ENCODE results near the gene MRPS5.
"Not testable (repeated sequence)": the region's sequence is repeated elsewhere in the genome, so short reads cannot be mapped to it uniquely, and the experiment has no call there.

Gene MRPS5

GRCh38 chr2:95110395-95110794 lies 11.2 kb downstream of the MRPS5 start:
- H3K27ac Mint-ChIP-seq, result peak overlapping the region; percentile 58
- no peak overlapping the region for H3K4me3 Mint-ChIP-seq
- H3K9me3 Mint-ChIP-seq, result no peaks in the 10 kb centered on the region
- H3K36me3 Mint-ChIP-seq, result peaks cover 99% of the 10 kb centered on the region
- peaks cover 5% of the 10 kb centered on the region for H3K4me1 Mint-ChIP-seq
- DNase-seq (ENCODE audit: low spot score in 2 of 2), result no peak
- ATAC-seq, result no peak

GRCh38 chr2:95109260-95109659 lies 12.3 kb downstream of the MRPS5 start:
- peaks cover 5% of the 10 kb centered on the region for H3K4me1 Mint-ChIP-seq
- ATAC-seq (no peak), DNase-seq (ENCODE audit: low spot score in 2 of 2) (no peak)
- H3K9me3 Mint-ChIP-seq, result no peaks in the 10 kb centered on the region
- no peak overlapping the region for H3K27ac Mint-ChIP-seq
- no peak overlapping the region for H3K4me3 Mint-ChIP-seq
- H3K36me3 Mint-ChIP-seq, result peaks cover 99% of the 10 kb centered on the region

- no peaks in the 10 kb centered on the region for H3K9me3 Mint-ChIP-seq
- no peak overlapping the region for H3K27ac Mint-ChIP-seq
- ATAC-seq, result no peak
- peaks cover 5% of the 10 kb centered on the region for H3K4me1 Mint-ChIP-seq
- H3K36me3 Mint-ChIP-seq, result peaks cover 99% of the 10 kb centered on the region
- no peak overlapping the region for H3K4me3 Mint-ChIP-seq
- no peak for DNase-seq (ENCODE audit: low spot score in 2 of 2)
These were observed 15.5 kb downstream of the MRPS5 start for GRCh38 chr2:95106081-95106480.

- peaks cover 5% of the 10 kb centered on the region for H3K4me1 Mint-ChIP-seq
- ATAC-seq, result no peak
- no peak for DNase-seq (ENCODE audit: low spot score in 2 of 2)
- no peak overlapping the region for H3K4me3 Mint-ChIP-seq
- H3K36me3 Mint-ChIP-seq, result peaks cover 99% of the 10 kb centered on the region
- H3K9me3 Mint-ChIP-seq, result no peaks in the 10 kb centered on the region
- no peak overlapping the region for H3K27ac Mint-ChIP-seq
These were observed 17.0 kb downstream of the MRPS5 start for GRCh38 chr2:95104606-95105005.

GRCh38 chr2:95099910-95100309 lies 21.7 kb downstream of the MRPS5 start:
- Mint-ChIP-seq H3K4me3 (no peak overlapping the region), H3K9me3 (no peaks in the 10 kb centered on the region), H3K4me1 (peaks cover 11% of the 10 kb centered on the region), H3K27ac (no peak overlapping the region), H3K36me3 (peaks cover 98% of the 10 kb centered on the region)
- DNase-seq (ENCODE audit: low spot score in 2 of 2) (no peak), ATAC-seq (no peak)

GRCh38 chr2:95098273-95098672 lies 23.3 kb downstream of the MRPS5 start:
- Mint-ChIP-seq H3K36me3 (peaks cover 94% of the 10 kb centered on the region), H3K4me1 (peaks cover 23% of the 10 kb centered on the region)
- H3K9me3 Mint-ChIP-seq; DNase-seq (ENCODE audit: low spot score in 2 of 2); H3K4me3 Mint-ChIP-seq; H3K27ac Mint-ChIP-seq; ATAC-seq: not testable (repeated sequence)

GRCh38 chr2:95091885-95092555 lies 29.6 kb downstream of the MRPS5 start:
- Mint-ChIP-seq H3K4me1 (peaks cover 23% of the 10 kb centered on the region), H3K36me3 (peaks cover 94% of the 10 kb centered on the region), H3K4me3 (no peak overlapping the region), H3K9me3 (no peaks in the 10 kb centered on the region), H3K27ac (no peak overlapping the region)
- DNase-seq (ENCODE audit: low spot score in 2 of 2) (no peak), ATAC-seq (no peak)

- ATAC-seq (no peak), DNase-seq (ENCODE audit: low spot score in 2 of 2) (no peak)
- H3K9me3 Mint-ChIP-seq, result no peaks in the 10 kb centered on the region
- no peak overlapping the region for H3K4me3 Mint-ChIP-seq
- no peaks in the 10 kb centered on the region for H3K4me1 Mint-ChIP-seq
- H3K27ac Mint-ChIP-seq, result no peak overlapping the region
- H3K36me3 Mint-ChIP-seq, result peaks cover 74% of the 10 kb centered on the region
These were observed 34.2 kb downstream of the MRPS5 start for GRCh38 chr2:95087379-95087778.

- Mint-ChIP-seq H3K9me3 (no peaks in the 10 kb centered on the region), H3K4me1 (no peaks in the 10 kb centered on the region), H3K4me3 (no peak overlapping the region), H3K36me3 (peaks cover 60% of the 10 kb centered on the region), H3K27ac (no peak overlapping the region)
- ATAC-seq, result no peak
- no peak for DNase-seq (ENCODE audit: low spot score in 2 of 2)
These were observed 35.6 kb downstream of the MRPS5 start for GRCh38 chr2:95086017-95086416.

- H3K9me3 Mint-ChIP-seq, result no peaks in the 10 kb centered on the region
- DNase-seq (ENCODE audit: low spot score in 2 of 2) (no peak), ATAC-seq (no peak)
- peaks cover under 1% of the 10 kb centered on the region for H3K4me1 Mint-ChIP-seq
- H3K36me3 Mint-ChIP-seq, result peaks cover 25% of the 10 kb centered on the region
- H3K4me3 Mint-ChIP-seq, result no peak overlapping the region
- H3K27ac Mint-ChIP-seq, result no peak overlapping the region
These were observed 39.1 kb downstream of the MRPS5 start for GRCh38 chr2:95082477-95082876.

GRCh38 chr2:95079199-95079683 lies 42.4 kb downstream of the MRPS5 start:
- Mint-ChIP-seq H3K4me1 (peaks cover 21% of the 10 kb centered on the region), H3K27ac (no peak overlapping the region), H3K4me3 (no peak overlapping the region), H3K36me3 (no peaks in the 10 kb centered on the region), H3K9me3 (no peaks in the 10 kb centered on the region)
- ATAC-seq (peak; percentile 41), DNase-seq (ENCODE audit: low spot score in 2 of 2) (no peak)

GRCh38 chr2:95077861-95078603 lies 43.6 kb downstream of the MRPS5 start:
- peaks cover 27% of the 10 kb centered on the region for H3K4me1 Mint-ChIP-seq
- peak overlapping the region; percentile 65 for H3K4me3 Mint-ChIP-seq
- ATAC-seq, result no peak
- H3K27ac Mint-ChIP-seq, result no peak overlapping the region
- no peaks in the 10 kb centered on the region for H3K9me3 Mint-ChIP-seq
- no peak for DNase-seq (ENCODE audit: low spot score in 2 of 2)
- H3K36me3 Mint-ChIP-seq, result no peaks in the 10 kb centered on the region

GRCh38 chr2:95077530-95077825 lies 44.1 kb downstream of the MRPS5 start:
- ATAC-seq (no peak), DNase-seq (ENCODE audit: low spot score in 2 of 2) (no peak)
- no peak overlapping the region for H3K27ac Mint-ChIP-seq
- H3K4me1 Mint-ChIP-seq, result peaks cover 27% of the 10 kb centered on the region
- no peaks in the 10 kb centered on the region for H3K9me3 Mint-ChIP-seq
- no peaks in the 10 kb centered on the region for H3K36me3 Mint-ChIP-seq
- peak overlapping the region; percentile 65 for H3K4me3 Mint-ChIP-seq

GRCh38 chr2:95076705-95077529 lies 44.7 kb downstream of the MRPS5 start:
- Mint-ChIP-seq H3K9me3 (no peaks in the 10 kb centered on the region), H3K4me3 (peak overlapping the region; percentile 65), H3K4me1 (peaks cover 27% of the 10 kb centered on the region), H3K36me3 (no peaks in the 10 kb centered on the region), H3K27ac (peak overlapping the region; percentile 81)
- peak; percentile 71 to 90 for DNase-seq (ENCODE audit: low spot score in 2 of 2)
- peak; percentile 81 for ATAC-seq

GRCh38 chr2:95075440-95076132 lies 46.0 kb downstream of the MRPS5 start:
- Mint-ChIP-seq H3K9me3 (no peaks in the 10 kb centered on the region), H3K27ac (peak overlapping the region; percentile 81)
- ATAC-seq, result no peak

More at GRCh38 chr2:95075440-95076132, 46.0 kb downstream of the MRPS5 start:
- Mint-ChIP-seq H3K36me3 (no peaks in the 10 kb centered on the region), H3K4me1 (peaks cover 27% of the 10 kb centered on the region), H3K4me3 (peak overlapping the region; percentile 65)
- no peak for DNase-seq (ENCODE audit: low spot score in 2 of 2)
